Lower leg skin (tissue), 3 donors: Measurements from ENCODE around the gene C2CD5.

Source experiments
- POLR2A ChIP-seq, 2 donors: fragments of 450-650 bp; IDR thresholded peaks; one replicate each; pipeline ENCODE4 v1.6.1; 2016 to 2017; ENCODE audit warnings: antibody characterized with exemption in 2 of 2, mild to moderate bottlenecking in 1 of 2, moderate library complexity in 1 of 2
- TF ChIP-seq, protein P1 (sequence below), 3 donors: fragments of 450-650 bp; IDR thresholded peaks; one replicate each; pipeline ENCODE4 v1.5.1; 2016; ENCODE audit warnings: antibody characterized with exemption in 3 of 3, mild to moderate bottlenecking in 3 of 3, moderate library complexity in 2 of 3

- TF ChIP-seq, protein P1, sequence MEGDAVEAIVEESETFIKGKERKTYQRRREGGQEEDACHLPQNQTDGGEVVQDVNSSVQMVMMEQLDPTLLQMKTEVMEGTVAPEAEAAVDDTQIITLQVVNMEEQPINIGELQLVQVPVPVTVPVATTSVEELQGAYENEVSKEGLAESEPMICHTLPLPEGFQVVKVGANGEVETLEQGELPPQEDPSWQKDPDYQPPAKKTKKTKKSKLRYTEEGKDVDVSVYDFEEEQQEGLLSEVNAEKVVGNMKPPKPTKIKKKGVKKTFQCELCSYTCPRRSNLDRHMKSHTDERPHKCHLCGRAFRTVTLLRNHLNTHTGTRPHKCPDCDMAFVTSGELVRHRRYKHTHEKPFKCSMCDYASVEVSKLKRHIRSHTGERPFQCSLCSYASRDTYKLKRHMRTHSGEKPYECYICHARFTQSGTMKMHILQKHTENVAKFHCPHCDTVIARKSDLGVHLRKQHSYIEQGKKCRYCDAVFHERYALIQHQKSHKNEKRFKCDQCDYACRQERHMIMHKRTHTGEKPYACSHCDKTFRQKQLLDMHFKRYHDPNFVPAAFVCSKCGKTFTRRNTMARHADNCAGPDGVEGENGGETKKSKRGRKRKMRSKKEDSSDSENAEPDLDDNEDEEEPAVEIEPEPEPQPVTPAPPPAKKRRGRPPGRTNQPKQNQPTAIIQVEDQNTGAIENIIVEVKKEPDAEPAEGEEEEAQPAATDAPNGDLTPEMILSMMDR (IDR thresholded peaks at IDR 0.05): no peak
- no peak for TF ChIP-seq POLR2A (IDR thresholded peaks at IDR 0.05)
These were observed 18.0 kb upstream of the C2CD5 start for GRCh38 chr12:22562036-22563028.
